NCI-H774 (cell line): ENCODE measurements around the gene LRRC18.

ENCODE experiments used
- DNase-seq: peaks from one replicate; lab custom pipeline; 2025; lab: John Stamatoyannopoulos, UW

Gene LRRC18

GRCh38 chr10:48880016-48880705 lies 59.5 kb downstream of the LRRC18 start:
- DNase-seq, result no peak

DNA sequence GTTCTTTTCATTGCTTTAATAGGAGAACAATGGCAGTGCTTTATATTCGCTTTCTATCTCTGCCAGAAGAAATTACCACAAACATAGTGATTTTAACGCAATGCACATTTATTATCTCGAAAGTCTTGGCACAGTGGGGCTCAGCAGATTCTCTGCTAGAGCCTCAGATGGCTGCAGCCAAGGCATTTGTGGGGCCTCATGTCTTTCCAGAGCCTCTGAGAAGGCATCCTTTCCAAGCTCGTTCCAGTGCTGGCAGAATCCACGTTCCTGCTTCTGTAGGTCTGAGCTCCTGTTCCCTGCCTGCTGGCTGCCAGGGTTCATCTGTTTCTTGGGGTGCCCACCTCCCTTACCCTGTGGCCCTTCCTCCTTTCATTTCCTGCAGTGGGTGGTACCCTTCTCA lies 60.2 kb downstream of the LRRC18 start:
- no peak for DNase-seq

GRCh38 chr10:48878091-48878490 lies 61.5 kb downstream of the LRRC18 start:
- no peak for DNase-seq

DNA sequence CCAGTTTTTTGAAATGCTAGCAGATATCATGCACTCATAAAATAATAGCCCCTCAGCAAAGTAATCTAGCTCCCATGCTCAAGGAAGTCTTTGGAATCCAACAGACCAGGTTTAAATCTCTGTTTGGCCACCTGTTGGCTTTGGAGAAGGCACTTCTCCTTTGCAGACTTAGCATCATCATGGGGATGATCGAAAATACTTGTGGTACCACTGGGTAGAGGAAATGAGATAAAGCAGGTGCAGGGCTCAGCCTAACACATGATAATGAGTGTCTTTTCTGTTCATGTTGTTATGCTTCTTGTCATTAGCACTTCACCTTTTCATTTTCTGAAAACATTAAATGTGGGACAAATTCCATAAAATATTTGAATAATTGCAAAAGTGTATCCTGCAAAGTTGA lies 67.4 kb downstream of the LRRC18 start:
- no peak for DNase-seq
